Activated CD8-positive, alpha-beta T cell treated with anti-CD3 and anti-CD28 coated beads for 36 hours (primary cell): ENCODE data around the gene EHD4. TPM values are rescaled to one million over a fixed set of nuclear protein-coding genes. Genes with fewer than 3 reads are reported as not detected.

Experiments
- ATAC-seq: fragments of 200-7000 bp; cut with Tn5 transposase; one replicate; pipeline ENCODE4 v1.10.0; 2021; ENCODE audit warnings: mild to moderate bottlenecking, moderate library complexity
- CTCF ChIA-PET: fragments of 350-600 bp; sonication (Branson Sonifier 250); formaldehyde crosslinking; loops from one replicate; lab custom pipeline; 2021; ENCODE audit warnings: antibody characterized with exemption; lab: Charles Lee
- POLR2A ChIA-PET: fragments of 350-600 bp; sonication (Branson Sonifier 250); formaldehyde crosslinking; loops from one replicate; lab custom pipeline; 2021; ENCODE audit warnings: antibody characterized with exemption; lab: Charles Lee
- DNase-seq: peaks from one replicate; pipeline ENCODE4 v3.0.0-alpha.2; 2020
- H3K27ac Mint-ChIP-seq: one replicate; pipeline ENCODE4 v1.8.0; 2021; ENCODE audit warnings: mild to moderate bottlenecking, mixed read lengths
- H3K27me3 Mint-ChIP-seq: one replicate; pipeline ENCODE4 v1.8.0; 2021; ENCODE audit warnings: mixed read lengths
- H3K36me3 Mint-ChIP-seq: one replicate; pipeline ENCODE4 v1.8.0; 2021; ENCODE audit warnings: low read depth, mixed read lengths
- H3K4me1 Mint-ChIP-seq: one replicate; pipeline ENCODE4 v1.8.0; 2021; ENCODE audit warnings: low read depth, mixed read lengths
- H3K4me3 Mint-ChIP-seq: one replicate; pipeline ENCODE4 v1.8.0; 2021; ENCODE audit warnings: mild to moderate bottlenecking, moderate library complexity, mixed read lengths
- H3K9me3 Mint-ChIP-seq: one replicate; pipeline ENCODE4 v1.8.0; 2021; ENCODE audit warnings: mixed read lengths
- CTCF ChIP-seq: fragments of 200-600 bp; IDR thresholded peaks from one replicate; pipeline ENCODE4 v1.8.0; 2022; ENCODE audit warnings: antibody characterized with exemption, mild to moderate bottlenecking
- intact Hi-C: fragments of 100-400 bp; cut with micrococcal nuclease; formaldehyde crosslinking; loops from one replicate; pipeline ENCODE4 v1.10.0; 2022
- total RNA-seq, 2 experiments: library from RNA; stranded (reverse); gene quantifications; one replicate each; pipeline ENCODE4 v1.2.3, GENCODE V29; 2021

Gene EHD4
- total RNA-seq, 2 experiments from 2014 or later = 22.3 to 22.6 TPM

DNA sequence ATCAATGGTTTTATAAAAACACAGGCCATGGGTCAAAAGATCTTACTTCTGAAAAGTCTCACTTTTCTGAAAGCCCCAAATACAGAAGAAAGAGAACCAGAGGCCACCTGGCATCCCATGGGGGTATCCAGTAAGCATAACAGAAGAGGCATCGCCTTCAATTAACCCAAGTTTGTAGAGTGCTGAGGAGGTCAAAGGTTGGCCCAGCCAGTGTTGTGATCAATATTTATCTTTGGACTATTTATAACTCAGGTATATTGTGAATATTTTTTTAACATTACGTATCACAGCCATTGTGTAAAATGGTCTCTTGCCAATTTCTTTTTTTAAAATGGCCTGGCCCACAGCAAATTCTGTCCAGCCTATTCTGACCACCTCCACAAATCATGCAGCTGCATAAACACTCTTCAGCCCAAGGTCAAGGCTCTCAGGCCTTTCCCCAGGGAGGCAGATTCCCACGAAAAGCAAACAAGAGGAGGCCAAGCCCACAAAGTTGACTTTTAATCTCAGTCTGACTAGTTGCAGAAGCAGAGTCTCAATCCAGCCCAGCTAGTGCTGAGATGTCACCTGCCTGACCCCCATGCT lies 52.3 kb downstream of the EHD4 start:
- H3K9me3 Mint-ChIP-seq = no peaks in the 10 kb centered on the region
- peaks cover 10% of the 10 kb centered on the region for H3K36me3 Mint-ChIP-seq
- intact Hi-C loops = no loop called here
- H3K4me3 Mint-ChIP-seq = no peak overlapping the region
- no peak for DNase-seq
- ChIA-PET CTCF (no interaction called here), POLR2A (no interaction called here)
- H3K27me3 Mint-ChIP-seq = no peaks in the 10 kb centered on the region
- H3K4me1 Mint-ChIP-seq = peaks cover 4% of the 10 kb centered on the region
- no peak overlapping the region for H3K27ac Mint-ChIP-seq
- ATAC-seq = no peak
- no peak for TF ChIP-seq CTCF

- H3K4me3 Mint-ChIP-seq = no peak overlapping the region
- no peak for TF ChIP-seq CTCF
- ATAC-seq = no peak
- no peak overlapping the region for H3K27ac Mint-ChIP-seq
- POLR2A ChIA-PET = no interaction called here
- H3K9me3 Mint-ChIP-seq = no peaks in the 10 kb centered on the region
- peaks cover 4% of the 10 kb centered on the region for H3K4me1 Mint-ChIP-seq
- H3K27me3 Mint-ChIP-seq = no peaks in the 10 kb centered on the region
- CTCF ChIA-PET = no interaction called here
- H3K36me3 Mint-ChIP-seq = peaks cover 10% of the 10 kb centered on the region
- intact Hi-C loops = no loop called here
- DNase-seq = no peak
These were observed 53.0 kb downstream of the EHD4 start for GRCh38 chr15:41919201-41919820.

DNA sequence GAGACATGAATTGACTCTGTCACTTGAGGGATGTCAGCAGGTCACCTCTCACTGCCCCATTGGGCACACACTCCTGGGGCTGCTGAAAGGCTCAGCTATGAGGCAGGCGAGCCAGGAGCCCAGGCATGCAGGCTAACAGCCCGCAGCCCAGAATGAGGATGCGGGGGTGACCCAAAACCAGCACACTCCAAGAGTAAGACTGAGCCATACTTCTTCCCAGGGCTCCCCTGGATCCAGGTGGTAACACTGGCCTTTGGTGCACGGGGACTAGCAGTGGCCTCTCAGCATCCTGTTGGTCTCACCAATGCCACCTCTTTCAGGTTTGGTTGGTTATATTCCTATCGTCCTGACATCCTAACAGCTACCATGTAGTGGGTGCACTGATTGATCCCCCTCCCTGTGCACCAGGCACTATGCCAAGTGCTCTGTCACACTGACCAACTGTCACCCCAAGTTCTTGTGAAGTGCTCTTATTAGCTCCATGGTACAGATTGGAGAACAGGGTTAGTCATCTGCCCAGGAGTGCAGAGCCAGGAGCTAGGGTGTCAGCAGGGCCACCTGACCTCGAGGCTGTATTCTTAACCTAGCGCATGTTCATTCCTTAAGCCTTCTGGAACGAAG lies 53.7 kb downstream of the EHD4 start:
- no peak overlapping the region for H3K27ac Mint-ChIP-seq
- H3K4me1 Mint-ChIP-seq = peaks cover 4% of the 10 kb centered on the region
- ChIA-PET CTCF (interaction anchor here (1.1 to 1.2 kb wide), 2 partner anchors 12 to 14 kb away, joined by 3 to 4 read pairs; no protein-coding TSS in a partner anchor), POLR2A (no interaction called here)
- no peaks in the 10 kb centered on the region for H3K9me3 Mint-ChIP-seq
- H3K4me3 Mint-ChIP-seq = no peak overlapping the region
- no peak for TF ChIP-seq CTCF
- H3K36me3 Mint-ChIP-seq = peaks cover 10% of the 10 kb centered on the region
- no peaks in the 10 kb centered on the region for H3K27me3 Mint-ChIP-seq
- ATAC-seq (no peak), DNase-seq (no peak)
- intact Hi-C loops = no loop called here

- CTCF ChIA-PET = interaction anchor here (1.1 to 1.2 kb wide), 2 partner anchors 12 to 14 kb away, joined by 3 to 4 read pairs; no protein-coding TSS in a partner anchor
- H3K9me3 Mint-ChIP-seq = no peaks in the 10 kb centered on the region
- intact Hi-C loops = no loop called here
- H3K4me3 Mint-ChIP-seq = no peak overlapping the region
- H3K27ac Mint-ChIP-seq = no peak overlapping the region
- no peak for DNase-seq
- POLR2A ChIA-PET = no interaction called here
- no peak for ATAC-seq
- no peaks in the 10 kb centered on the region for H3K27me3 Mint-ChIP-seq
- peaks cover 10% of the 10 kb centered on the region for H3K36me3 Mint-ChIP-seq
- no peak for TF ChIP-seq CTCF
- peaks cover 4% of the 10 kb centered on the region for H3K4me1 Mint-ChIP-seq
These were observed 54.5 kb downstream of the EHD4 start for GRCh38 chr15:41917767-41918430.
